Stimulated activated CD4-positive, alpha-beta T cell treated with anti-CD3 and anti-CD28 coated beads, Interleukin-1b, Interleukin-23, amount 100 ng/mL, for 1 hour (primary cell): ENCODE results near the gene POU2F2.
"Not testable (repeated sequence)": the region's sequence is repeated elsewhere in the genome, so short reads cannot be mapped to it uniquely, and the experiment has no call there.

Experiments used
- DNase-seq, 2 donors: peaks; one replicate each; pipeline ENCODE4 v3.0.0-alpha.2; 2020; ENCODE audit warnings: low read depth in 2 of 2

Gene POU2F2

GRCh38 chr19:42062381-42062780 lies 69.9 kb downstream of the POU2F2 start:
- no peak for DNase-seq

- no peak for DNase-seq
Measured at GRCh38 chr19:42060117-42060516, 72.1 kb downstream of the POU2F2 start.

- no peak for DNase-seq
Measured at GRCh38 chr19:42059196-42059595, 73.0 kb downstream of the POU2F2 start.

- no peak for DNase-seq
Measured at GRCh38 chr19:42057846-42058245, 74.4 kb downstream of the POU2F2 start.

GRCh38 chr19:42054205-42054604 lies 78.0 kb downstream of the POU2F2 start:
- no peak for DNase-seq

- DNase-seq = no peak
Measured at GRCh38 chr19:42053037-42053935, 79.0 kb downstream of the POU2F2 start.

- DNase-seq = no peak
Measured at GRCh38 chr19:42052241-42052863, 79.9 kb downstream of the POU2F2 start.

GRCh38 chr19:42051166-42052115 lies 80.8 kb downstream of the POU2F2 start:
- no peak for DNase-seq

- DNase-seq = no peak
Measured at GRCh38 chr19:42048992-42049391, 83.3 kb downstream of the POU2F2 start.

- no peak for DNase-seq
Measured at GRCh38 chr19:42045575-42045974, 86.7 kb downstream of the POU2F2 start.

GRCh38 chr19:42042455-42043170 lies 89.6 kb downstream of the POU2F2 start:
- DNase-seq = no peak

- DNase-seq = not testable (repeated sequence)
Measured at GRCh38 chr19:42040491-42040890, 91.8 kb downstream of the POU2F2 start.

GRCh38 chr19:42040031-42040430 lies 92.2 kb downstream of the POU2F2 start:
- no peak for DNase-seq

- DNase-seq = no peak
Measured at GRCh38 chr19:42038666-42039065, 93.6 kb downstream of the POU2F2 start.

GRCh38 chr19:42037649-42038048 lies 94.6 kb downstream of the POU2F2 start:
- DNase-seq = no peak
